Lower leg skin (tissue), 3 donors: ENCODE measurements around the gene LENG1.

Experiments used
- CTCF ChIP-seq, 3 donors: fragments of 450-650 bp; IDR thresholded peaks; one replicate each; pipeline ENCODE4 v1.5.1; 2016; ENCODE audit warnings: antibody characterized with exemption in 3 of 3, mild to moderate bottlenecking in 3 of 3, moderate library complexity in 2 of 3
- POLR2A ChIP-seq, 2 donors: fragments of 450-650 bp; IDR thresholded peaks; one replicate each; pipeline ENCODE4 v1.6.1; 2016 to 2017; ENCODE audit warnings: antibody characterized with exemption in 2 of 2, mild to moderate bottlenecking in 1 of 2, moderate library complexity in 1 of 2

- TF ChIP-seq CTCF (IDR thresholded peaks at IDR 0.05): no peak
- TF ChIP-seq POLR2A (IDR thresholded peaks at IDR 0.05): no peak
Observed at GRCh38 chr19:54105796-54106195, 53.7 kb downstream of the LENG1 start.
